Stimulated activated CD8-positive, alpha-beta memory T cell treated with anti-CD3 and anti-CD28 coated beads, Interleukin-15, amount 100 ng/mL, for 1 hour (primary cell): ENCODE results near the gene CNTN6.

Source experiments
- DNase-seq: peaks from one replicate; pipeline ENCODE4 v3.0.0-alpha.2; 2020; ENCODE audit warnings: low read depth

Gene CNTN6

DNA sequence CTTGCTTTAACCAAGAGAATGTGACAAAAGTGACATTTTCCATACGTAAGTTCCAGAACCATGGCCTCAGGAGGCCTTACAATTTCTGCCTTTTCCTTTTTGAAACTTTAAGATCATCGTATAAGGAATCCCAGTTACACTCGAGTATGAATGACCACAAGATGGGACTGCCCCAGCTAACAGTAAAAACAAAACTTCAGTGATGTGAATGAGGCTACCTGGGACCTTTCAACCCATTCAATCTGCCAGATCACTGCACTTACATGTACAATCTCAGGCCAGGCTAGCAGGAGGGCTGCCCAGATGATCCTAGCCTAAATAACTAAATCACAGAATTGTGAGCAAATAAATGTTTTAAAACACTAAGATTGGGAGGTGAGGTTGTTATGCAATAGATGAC is 328.8 kb downstream of the CNTN6 start:
- DNase-seq: no peak

GRCh38 chr3:1423566-1424089 is 330.8 kb downstream of the CNTN6 start:
- DNase-seq: no peak

DNA sequence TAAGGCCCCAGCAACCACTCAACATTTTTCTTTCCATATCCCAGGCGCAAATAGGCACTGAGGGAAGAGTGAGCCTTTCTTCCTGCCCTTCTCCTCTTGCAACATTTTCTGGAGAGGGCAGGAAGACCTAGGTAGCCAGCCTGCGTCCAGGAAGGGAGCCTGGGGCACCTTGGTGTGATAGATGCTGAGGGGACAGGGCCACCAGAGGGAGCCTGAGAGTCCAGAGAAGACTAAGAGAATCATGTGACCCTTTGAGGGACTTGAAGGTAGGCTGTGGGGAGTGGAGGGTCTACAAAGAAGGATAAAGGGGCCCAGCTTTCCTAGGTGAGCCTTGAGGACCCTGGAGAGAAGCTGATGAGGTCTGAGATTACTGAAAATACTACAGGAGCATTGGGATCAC is 346.6 kb downstream of the CNTN6 start:
- DNase-seq: no peak

DNA sequence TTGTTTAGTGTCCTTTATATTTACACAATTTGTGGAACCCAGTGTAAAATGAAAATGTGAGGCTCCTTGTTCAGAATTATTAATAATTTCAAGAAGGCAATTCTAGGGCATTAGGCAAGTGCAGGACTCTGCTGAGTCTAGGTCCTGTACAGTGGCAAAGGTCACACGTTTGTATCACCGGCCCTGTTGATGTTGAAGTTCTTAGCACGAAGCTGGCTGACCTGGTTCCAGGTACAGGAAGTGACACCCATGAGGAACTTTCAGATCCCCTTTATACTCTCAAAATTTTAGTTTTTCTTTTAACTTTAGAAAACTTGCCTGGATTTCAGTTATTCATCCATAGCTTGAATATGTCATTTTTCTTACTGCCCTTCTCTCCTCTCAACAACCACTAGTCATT is 349.4 kb downstream of the CNTN6 start:
- no peak for DNase-seq

GRCh38 chr3:1444195-1444594 is 351.4 kb downstream of the CNTN6 start:
- no peak for DNase-seq

- no peak for DNase-seq
Observed at GRCh38 chr3:1446531-1446930, 353.7 kb downstream of the CNTN6 start.

GRCh38 chr3:1447452-1447851 is 354.6 kb downstream of the CNTN6 start:
- DNase-seq: no peak

- no peak for DNase-seq
Observed at GRCh38 chr3:1448443-1448842, 355.6 kb downstream of the CNTN6 start.
